Forelimb muscle (tissue), 1 donor: Measurements from ENCODE around the gene BSX. TPM values are rescaled to one million over a fixed set of nuclear protein-coding genes. Genes with fewer than 3 reads are reported as not detected.

Source experiments
- DNase-seq: peaks from one replicate; pipeline ENCODE4 v3.0.0-alpha.2; 2013; ENCODE audit warnings: low read depth
- polyA plus RNA-seq: library from polyadenylated mRNA; unstranded; fragments of 120-200 nt; gene quantifications from one replicate; pipeline ENCODE4 v1.2.1, GENCODE V29; 2013; ENCODE audit not compliant: insufficient read length

The BSX gene
- not detected for polyA plus RNA-seq

DNA sequence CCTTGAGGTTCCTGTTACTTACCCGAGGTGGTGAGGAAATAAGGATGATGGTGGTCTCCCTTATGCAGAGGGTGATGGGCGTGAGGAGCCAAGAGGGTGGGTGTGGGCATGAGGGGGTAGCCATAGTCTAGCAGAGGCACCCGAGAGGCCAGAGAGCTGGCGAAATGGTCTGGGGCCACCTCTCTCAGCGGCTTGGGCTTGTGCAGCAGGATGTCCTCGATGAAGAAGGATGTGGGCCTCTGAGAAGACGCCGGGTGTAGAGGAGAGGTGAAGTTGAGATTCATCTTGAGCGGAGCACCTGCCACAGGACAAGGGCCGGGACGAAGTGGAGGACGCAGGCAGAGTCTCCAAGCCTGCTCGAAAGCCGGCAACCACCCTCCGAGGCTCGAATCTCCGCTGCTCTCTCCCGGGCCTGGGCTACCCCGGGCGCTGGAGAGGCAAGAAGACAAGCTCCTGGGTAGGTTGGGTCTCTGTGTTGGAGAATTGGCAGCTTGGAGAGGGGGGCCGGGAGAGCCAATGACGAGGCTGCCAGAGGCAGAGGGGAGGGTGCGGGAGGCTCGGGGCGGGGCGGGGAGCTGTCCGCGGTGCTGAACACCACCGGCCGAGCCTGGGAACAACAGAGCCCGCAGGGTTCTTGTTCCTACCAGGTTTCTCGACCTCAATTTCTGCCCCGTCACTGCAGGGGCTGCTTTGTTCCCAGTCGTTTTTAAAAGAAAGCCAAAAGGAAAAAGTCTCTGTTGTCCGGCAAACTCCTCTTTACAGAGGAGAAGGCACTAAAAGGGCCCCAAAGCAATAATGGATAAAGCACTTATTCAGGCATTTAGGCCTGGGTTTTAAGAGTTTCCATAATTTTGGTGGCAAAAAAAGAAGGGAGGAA lies at the start of gene BSX:
TSS of gene BSX (minus strand) at position 447 of the 877 bp plus-strand sequence. CDS start at position 284, 163 bp downstream.
- DNase-seq, result peak; percentile 11

DNA sequence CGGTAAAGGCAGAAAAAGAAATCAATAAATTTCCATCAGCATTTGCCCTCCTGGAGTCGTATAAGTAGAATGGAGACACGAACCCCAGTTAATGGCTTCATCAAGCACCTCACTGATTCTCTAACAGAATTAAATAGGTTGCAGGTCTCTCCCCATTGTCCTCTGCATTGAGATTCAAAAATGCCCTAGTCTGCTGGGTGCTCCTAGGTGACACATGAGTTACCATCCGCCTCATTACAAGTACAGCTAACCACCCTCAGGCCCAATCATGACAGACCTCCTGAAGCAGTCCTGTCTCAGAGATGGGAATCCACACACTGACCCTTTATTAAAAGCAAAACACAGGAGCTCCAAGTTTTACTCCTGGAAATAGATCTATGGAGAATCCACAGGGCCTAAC lies 48.9 kb upstream of the BSX start:
- no peak for DNase-seq

DNA sequence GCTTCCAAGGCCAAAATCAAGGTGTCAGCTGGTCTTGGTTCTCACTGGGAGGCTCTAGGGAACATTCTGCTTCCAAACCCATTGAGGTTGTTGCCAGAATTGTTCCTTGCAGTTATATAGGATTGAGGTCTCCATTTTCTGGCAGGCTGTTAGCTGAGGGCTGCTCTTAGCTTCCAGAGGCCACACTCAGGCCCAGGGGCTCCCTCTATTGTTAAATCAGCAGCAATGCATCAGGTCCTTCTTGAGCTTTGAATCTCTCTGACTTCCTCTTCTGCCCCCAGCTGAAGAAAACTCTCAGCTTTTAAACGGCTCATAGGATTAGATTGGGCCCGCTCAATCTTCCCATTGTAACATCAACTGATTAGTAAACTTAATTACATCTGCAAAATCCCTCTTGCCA lies 39.3 kb upstream of the BSX start:
- DNase-seq, result no peak

DNA sequence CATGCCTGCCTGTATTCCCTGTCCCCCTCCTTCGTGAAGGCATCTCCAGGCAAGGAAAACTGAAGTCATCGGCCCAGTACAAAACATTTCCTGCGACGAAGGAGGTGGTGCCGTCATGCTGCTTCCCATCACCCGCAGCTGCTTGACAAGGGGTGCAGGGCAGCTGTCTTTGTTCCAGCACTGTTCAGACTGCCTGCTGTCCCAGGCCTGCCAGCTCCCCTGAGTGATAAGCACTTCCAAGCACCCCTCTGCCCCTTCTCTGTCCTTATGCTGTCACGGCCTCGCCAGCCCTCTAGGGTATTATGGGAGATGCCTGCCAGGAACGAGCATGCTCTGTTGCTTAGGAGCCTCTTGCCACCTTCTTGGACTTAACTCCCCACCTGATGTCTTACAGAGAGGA lies 37.1 kb upstream of the BSX start:
- no peak for DNase-seq

DNA sequence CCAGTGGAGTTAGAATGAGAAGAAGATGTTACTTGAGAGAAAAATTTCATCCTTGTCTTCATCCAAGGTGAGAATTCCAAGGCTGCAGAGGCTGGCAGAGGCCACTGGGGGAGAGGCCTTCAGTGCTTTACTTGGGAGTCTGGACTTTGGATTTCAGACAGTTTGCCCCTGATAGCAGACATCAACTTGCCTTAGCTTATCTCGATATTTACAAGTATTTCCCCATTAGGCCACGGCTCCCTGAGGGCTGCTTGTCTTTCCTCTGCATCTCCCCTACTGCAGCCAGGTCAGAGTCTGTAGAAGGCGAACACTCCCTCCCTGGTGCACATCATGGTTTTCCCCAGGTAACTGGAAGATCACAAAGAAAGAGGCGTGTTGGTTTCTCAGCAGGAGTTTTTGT lies 29.9 kb upstream of the BSX start:
- no peak for DNase-seq

DNA sequence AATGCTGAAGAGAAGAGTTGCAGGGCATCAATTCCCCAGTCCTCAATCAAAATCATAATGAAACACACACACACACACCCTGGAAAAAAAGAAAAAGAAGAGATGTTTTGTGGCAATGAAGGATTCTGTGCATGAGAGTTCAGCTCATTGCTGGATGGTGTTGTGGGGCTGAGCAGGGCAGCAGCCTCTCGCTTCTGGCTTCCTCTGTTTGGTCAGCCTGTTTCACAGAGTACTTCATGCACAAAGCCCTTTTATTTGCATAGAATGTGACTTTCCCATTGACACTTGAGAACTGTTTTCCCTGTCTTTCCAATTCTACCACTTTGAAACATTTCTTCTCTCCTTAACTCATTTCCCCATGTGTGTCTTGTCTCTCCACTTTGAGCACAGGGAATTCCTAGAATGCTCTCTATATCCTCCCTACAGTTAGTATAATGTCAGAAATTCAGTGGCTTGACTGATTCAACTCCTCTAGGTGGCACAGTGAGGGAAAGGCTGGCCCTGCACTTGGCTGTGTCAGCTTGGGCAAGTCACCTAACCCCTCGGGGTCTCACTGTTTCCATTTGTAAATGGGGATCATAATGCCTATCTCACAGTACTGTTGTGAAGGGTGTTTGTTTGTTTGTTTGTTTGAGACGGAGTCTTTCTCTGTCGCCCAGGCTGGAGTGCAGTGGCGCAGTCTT lies 25.4 kb upstream of the BSX start:
- no peak for DNase-seq

DNA sequence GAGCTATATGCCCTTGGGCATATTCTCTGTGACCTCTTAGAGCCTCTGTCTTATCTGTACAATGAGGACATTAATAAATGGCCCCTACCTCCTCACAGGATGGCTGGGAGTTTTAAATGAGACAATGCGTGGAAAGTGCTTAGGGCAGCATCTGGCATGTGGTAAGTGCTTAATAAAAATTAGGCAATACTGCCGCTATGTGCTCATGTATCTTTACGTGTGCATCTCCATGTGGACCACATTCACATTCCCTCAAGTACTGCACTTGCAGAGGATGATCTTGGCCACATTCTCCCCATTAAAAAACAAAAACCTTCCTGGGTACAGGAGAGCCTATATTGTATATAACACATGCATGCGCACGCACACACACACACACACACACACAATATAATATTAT lies 19.1 kb upstream of the BSX start:
- DNase-seq, result no peak

DNA sequence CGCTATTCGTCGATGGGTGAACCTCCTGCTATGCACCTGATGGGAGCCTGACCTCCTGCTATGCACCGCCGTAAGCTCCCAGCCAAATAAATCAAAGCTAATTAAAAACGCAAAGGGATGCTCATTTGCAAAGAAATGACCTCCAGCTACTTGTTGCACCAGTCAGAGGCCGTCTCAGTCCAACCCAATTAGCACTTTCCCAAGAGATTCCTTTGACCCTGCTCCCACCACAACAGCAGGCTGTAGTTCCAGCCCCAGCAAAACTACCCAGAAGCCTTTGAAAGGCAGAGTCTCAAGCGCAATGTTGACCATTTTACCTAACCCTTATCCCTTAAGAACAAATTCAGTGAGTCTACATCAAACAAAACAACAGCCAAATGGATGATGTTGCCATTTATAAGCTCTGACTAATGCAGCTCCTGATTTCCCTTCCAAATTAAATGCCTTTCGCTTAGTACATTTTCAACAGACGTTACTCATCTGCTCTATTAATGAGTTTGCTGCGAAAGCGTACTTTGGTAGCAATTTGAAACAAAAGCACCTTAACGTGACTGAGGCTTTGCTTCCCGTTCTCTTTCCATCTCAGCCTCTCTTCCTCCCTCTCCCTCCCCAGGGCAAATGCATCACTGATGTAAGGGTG lies 17.2 kb upstream of the BSX start:
- DNase-seq, result no peak

DNA sequence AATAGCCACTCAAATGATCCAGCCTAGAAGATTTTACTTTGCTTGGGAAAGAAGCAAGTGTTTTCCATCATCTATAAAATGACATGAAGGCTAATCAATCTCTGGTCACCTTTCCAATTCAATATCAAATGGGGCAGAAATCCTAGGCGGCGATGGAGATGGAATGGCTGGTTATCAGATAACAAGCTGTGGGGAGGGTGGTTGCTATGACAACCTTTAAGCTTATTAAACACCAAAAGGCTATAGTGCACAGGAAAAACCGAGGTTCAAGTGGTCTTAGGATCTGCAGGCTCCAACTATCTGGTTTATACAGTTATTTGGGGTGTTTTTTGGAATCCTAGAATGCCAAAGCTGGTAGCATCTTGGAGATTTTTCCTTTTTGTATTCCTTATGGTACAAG lies 13.9 kb upstream of the BSX start:
- DNase-seq, result no peak

DNA sequence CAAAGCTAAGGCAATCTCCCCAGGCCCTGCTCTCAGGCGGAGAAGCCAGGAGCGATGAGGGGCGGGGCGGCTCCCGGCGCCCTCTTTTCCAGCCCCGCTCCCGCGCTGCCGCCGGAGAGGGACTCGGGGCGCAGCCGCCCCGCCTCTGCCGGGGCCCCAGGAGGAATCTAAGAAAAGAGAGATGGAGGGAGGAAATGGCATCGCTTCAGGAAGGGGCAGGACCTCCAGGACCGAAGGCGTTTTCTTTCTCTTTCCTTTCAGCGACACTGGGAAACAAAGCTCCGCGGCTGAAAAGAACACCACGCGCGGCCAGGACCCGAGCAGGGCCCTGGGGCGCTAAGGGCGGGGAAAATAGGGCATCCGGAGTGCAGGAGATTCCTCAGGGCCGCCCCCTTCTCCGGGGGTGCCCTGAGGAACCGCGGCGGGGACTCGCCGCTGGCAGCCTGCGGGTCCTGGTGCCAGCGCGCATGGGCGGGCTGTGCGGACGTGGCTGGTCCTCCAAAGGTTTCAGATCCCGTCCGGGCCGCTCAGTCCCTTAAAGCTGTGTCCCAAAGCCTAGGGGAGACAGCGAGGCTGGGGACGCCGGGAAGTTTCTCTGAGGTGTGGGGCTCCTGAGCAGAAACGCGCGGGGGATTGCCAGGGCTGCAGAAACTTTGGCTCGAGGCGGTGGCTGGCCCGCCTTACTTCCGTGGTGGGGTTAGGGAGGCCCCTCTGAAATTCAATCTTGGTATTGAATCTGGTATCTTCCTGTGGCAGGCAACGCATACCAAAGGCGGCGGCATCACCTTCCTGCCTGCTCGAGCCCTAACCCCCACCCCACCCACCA lies 2.8 kb upstream of the BSX start:
- no peak for DNase-seq

DNA sequence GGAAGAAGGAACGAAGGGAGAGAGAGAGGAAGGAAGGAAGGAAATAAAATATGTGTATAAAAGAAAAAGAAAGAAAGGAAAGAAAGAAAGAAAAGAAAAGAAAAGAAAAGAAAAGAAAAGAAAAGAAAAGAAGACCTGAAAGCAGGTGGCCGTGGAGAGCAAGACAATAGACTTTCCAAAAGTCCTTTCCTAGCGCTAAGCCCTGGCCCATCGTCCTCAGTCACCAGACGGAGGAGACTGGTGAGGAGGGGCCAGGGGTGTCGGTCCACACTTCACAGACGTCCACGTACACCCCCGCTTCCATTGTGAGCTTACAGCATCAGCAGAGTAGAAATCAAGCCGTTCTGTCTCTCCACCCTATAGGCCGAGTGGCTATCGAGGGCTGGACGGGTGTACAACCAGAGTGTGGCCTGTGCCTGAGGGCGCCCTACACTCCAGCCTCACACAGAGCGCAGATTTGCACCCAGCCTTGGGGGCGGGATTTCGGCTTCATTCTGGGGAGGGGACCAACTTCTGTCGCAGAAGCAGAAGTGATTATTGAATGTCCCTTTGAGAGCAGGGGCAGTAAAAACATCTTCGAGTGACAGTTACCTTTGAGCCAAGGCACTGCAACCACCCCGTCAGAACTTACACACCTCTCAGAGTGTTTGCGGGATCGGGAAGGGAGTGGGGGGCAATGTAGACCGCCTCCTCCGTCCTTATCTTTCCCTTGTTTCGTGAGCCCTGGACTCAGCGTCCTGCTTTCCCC lies 2.0 kb upstream of the BSX start:
- no peak for DNase-seq

DNA sequence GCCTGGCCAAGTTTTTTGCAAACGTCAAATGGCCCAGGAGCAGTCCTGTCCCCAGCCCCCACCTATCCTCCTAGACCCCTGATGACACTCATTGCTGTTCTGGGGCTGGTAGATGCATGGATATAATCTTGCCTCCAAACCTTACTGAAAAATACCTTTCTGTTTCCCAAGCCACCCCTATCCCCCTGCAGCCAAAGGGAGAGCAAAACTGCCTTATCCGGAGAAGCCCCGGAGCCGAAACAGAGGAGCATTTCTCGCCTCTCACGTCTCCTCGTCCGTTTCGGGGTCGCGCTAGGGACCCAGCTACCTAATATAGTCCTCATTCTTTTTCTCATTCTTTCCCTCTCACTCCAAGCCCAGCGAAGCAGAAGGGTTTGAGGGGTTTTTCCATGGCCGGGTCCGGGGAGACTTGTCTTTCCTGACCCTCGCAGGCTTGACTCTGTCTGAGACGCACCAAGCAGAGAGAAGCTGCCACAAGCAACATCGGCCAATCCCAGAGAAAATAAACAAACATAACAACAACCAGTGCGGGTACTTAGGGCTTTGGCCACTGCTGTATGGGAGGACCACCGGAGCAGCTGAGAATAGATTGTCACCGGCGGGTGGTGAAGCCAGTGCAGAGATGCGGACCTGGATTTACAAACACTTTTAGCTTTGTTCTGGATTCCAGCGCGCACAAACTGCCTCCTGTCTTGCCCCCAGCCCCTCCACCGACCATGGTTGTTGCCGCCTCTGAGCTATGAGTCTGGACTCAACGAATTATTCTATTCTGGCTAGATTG lies 1.6 kb downstream of the BSX start:
- DNase-seq, result no peak

DNA sequence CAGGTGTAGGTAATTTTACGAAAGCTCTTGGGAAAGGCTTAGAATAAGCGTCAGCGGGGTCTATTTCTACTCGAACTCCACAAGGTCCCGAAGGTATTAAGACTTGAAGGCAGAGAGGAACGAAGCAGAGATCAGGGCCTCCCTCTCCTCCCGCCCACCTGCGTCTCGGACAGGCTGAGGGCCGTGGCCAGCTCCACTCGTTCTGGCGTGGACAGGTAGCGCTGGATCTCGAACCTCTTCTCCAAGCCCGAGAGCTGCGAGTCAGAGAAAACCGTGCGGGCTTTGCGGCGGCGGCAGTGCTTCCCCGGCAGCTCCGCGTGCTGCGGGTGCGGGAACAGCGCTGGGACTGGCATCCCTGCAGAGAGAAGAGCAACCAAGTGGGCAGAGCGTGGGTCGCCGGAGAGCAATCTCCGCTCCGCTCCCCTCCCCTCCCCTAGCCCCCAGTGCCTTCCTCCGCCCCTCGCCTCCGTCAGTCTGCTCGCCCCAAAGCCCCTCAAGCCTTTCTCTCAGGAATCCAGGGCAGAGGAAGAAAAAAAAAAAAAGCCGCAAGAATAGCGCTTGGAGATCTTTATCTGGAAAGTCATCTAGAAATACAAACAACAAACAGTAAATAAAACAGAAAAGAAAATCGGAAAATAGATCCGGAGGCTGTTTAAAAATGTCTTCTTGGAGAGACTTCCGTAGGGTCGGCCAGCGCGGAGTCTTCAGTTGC lies 2.4 kb downstream of the BSX start:
- DNase-seq, result no peak

DNA sequence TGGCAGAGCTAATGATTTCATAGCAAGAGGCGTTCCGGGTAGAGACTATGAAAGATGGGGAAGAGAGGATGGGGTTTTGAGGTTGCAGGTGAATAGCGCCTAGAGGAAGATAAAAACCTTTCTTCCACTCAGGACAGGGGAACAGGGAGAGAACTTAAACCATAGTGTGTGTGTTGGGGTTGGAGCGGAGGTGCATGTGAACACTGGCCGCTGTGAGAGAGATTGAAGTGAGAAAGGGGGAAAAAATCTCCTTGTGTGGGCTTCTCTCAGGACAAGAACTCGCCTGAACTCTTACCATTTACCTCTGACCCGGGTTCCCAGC lies 3.4 kb downstream of the BSX start:
- no peak for DNase-seq

DNA sequence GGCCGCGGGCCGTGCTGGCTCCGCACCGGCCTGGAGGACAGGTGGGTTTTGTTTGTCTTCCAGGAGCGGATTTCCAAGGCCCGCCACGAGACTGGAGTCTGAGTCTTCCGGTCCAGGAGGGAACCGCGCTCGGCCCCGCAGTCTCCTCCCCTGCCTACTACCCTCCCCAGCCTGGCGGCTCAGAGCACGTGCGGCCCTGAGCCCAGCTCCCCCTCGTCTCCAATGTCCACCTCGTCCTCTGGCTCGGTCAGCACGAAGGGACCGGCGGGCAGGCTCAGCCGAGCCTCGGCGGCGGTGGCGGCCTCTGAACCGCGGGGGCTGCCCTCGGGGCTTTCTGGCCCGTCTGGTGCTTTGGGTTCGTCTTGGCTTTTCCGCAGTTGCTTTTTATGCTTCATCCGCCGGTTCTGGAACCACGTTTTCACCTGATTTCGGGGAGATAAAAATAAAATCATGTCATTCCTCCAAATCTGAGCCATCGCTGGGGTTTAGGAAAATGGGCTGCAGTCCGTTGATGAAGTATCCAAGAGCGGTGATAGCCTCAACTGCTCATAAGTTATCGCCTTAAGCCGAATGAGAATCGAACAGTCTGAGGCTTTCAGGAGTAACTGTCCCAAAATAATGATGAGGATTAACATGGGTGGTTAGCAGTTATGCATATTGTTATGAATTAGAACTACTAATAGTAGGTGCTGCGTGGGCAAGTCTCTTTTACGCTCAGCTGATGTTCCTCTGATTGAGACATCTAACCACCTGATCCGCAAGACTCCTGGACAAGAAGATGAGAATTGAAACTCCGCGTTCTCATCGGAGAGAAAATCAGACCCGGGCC lies 4.0 kb downstream of the BSX start:
- DNase-seq, result no peak

DNA sequence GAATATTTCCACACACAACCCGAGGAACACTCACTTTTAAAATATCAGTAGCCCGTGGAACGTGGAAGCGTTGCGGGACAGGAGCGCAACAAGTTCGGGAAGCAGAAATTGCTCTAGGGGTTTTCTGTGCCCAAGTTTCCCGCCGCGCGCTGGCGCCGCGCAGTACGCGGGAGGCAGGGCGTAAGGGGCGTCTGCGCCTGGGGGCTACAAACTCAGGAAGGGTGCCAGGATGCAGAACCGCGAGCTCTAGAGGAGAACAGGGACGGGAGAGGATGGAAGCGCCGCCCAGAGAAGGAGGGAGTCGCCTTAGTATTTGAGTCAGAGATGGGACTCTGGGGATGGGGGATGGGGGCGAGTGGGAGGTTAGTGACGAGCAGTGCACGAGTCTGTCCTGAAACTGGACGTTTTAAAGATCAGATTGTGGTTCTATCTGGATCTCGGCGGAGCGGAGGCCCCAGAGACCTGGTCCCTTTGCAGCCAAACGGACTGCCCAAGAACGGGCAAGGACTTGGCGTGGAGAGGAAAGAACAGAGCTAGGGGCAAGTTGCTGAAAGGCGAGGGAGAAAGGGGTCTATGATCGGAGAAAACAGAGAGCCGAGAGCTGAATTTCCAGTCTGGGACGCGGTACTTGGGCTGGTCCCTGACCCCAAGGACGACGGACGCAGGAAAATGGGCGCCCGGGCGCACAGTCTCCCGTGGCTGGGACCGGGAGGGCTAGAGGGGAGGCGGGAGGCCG lies 4.7 kb downstream of the BSX start:
- no peak for DNase-seq

DNA sequence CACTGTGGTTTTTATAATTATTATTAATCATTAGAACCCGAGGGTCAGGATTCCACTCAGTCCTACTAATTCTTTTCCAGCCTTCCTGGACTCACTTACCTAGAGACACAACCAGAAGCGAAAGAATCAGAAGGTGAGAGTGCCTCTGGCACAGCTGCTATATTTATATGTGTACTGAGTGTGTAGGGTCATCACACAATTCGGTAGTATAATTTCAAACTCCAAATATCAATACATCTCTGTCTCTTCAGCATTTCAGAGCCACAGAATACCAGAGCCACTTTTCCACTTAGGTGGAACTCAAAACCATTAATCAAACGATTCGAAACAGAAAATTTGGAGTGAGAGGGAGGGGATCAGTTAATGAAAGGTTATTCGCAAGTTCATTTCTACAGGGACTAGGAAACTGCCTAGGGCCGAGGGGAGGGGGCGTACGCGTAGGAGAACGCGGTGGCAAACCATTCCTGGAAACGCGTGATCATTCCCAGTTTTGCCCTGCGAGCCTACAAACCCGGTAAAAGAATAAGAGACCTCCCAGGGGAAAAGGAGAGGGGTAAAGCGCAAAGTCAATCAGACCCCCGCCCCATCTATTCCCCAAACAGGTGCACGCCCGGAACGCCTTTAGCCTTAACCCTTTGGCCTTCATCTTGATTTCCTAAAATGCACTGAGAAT lies 5.4 kb downstream of the BSX start:
- DNase-seq, result no peak

DNA sequence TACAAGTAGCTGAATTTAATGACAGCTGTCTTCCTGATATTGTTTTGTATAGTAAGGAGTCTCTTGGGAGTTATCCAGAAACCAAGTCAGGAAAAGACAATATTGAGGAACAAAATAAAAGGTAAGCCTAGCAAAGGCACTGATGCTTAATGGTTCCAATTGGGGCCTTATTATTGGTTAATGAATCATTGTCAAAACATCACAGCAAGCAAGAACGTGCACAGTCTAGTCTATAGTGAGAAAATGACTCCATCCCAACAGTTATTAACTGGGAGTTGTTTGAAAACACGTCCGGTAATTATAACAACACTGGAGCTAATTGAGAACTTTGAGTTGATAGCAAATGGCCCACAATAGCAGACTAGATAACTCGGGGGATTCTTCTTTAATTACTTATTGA lies 17.7 kb downstream of the BSX start:
- no peak for DNase-seq
